Fibroblast of pulmonary artery (primary cell): ENCODE data around the gene THEMIS.
"Not testable (repeated sequence)": the region's sequence is repeated elsewhere in the genome, so short reads cannot be mapped to it uniquely, and the experiment has no call there.

Experiments used
- DNase-seq: peaks from one replicate; pipeline ENCODE4 v3.0.0-alpha.2; 2010; ENCODE audit warnings: low read depth
- H3K4me3 ChIP-seq: replicated peaks from 2 replicates; pipeline ENCODE4 v1.5.1; 2011; ENCODE audit warnings: low read depth, mild to moderate bottlenecking, control low read depth, low read length, moderate library complexity
- CTCF ChIP-seq: IDR thresholded peaks from 2 replicates; pipeline ENCODE4 v1.5.1; 2011; ENCODE audit warnings: mild to moderate bottlenecking, control low read depth, low read length, inconsistent platforms; ENCODE audit errors: missing control alignments

THEMIS gene

GRCh38 chr6:127937747-127938146 is 36.9 kb upstream of the THEMIS start:
- TF ChIP-seq CTCF, result no peak
- DNase-seq, result no peak
- no peak overlapping the region for H3K4me3 ChIP-seq

DNA sequence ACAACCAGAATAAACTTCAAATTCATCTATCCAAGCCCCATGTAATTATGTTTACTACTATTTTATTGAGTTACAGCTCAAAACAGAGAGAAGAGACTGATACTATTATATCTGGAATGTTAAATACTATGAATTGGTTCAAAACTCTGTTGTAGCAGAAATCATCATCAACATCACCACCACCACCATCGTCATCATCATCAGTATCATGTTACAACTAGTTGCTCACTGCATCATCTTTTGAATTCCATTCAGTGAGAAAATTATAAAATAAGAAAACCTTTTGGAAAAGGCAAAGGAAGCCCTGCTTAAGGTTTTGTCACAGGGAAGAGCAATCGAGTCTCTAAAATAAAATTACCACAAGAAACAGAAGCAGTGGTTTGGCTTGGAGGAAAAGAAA is 36.2 kb upstream of the THEMIS start:
- no peak for TF ChIP-seq CTCF
- no peak for DNase-seq
- no peak overlapping the region for H3K4me3 ChIP-seq

GRCh38 chr6:127934956-127935355 is 34.1 kb upstream of the THEMIS start:
- TF ChIP-seq CTCF, result no peak
- DNase-seq, result no peak
- H3K4me3 ChIP-seq, result no peak overlapping the region

DNA sequence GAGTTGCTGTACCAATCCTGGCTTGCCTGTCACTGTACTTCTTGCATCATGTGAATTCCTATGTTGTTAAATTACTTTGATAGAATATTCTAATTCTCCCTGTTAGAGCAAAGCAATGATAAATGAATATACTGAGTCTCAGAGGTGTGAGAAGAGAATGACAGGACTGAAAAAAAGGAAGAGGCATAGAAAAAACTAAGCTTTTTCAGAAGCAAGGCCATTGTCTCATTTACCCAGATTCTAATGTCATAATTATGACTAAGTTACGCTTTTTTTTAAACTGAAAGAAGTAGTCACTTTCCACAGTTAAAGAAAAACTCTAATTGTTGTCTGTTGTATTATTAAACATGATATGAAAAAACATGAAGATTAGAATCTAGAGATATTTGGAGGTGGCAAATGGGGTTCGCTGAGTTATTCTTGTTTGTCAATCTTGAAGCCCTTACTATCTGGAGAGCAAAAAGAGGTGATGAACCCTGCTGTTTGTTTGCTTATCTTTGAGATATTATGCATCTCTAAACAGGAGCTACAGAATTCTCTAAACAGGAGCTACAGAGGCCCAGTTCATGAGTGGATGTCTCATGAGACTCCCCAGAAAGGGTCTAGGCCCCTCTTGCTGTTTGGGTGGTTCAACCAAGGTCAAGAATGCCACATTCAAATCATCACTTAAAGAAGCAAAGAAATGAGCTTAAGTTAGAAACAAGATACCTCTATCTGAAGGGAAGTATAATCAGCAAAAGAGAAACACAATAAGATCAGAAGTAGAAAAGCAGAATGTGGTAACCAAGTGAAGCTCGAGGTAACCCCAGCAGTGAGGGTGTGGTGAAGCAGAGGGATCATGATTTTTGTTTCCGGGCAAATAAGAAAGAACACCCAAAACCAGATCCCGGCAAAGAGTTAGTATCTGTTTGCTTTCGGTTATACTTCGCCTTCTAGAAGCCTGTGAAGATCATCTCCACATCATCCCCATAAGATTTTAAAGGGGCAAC is 33.3 kb upstream of the THEMIS start:
- no peak overlapping the region for H3K4me3 ChIP-seq

GRCh38 chr6:127933137-127933536 is 32.3 kb upstream of the THEMIS start:
- no peak for DNase-seq
- no peak for TF ChIP-seq CTCF
- H3K4me3 ChIP-seq, result no peak overlapping the region

More for the DNA sequence above, 33.3 kb upstream of the THEMIS start:
- no peak for DNase-seq
- no peak for TF ChIP-seq CTCF

DNA sequence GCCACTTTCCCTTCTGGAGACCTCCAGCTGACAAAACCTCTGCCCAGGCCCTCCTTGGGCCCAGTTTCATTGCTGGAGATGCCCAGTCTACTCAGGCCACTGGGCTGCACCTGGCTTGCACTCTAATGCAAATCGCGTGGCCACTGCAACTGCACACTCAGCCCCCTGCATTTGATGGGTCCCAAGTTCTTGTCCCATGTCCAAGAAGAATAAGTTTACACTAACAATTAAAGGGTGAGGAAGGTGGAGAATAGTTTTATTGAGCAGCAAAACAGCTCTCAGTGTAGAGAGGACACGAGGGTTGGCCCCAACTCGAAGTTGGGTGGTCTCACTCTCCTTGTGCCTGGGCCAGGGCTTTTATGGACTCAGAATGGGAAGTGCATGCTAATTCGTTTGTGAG is 31.9 kb upstream of the THEMIS start:
- no peak for DNase-seq
- H3K4me3 ChIP-seq, result no peak overlapping the region
- no peak for TF ChIP-seq CTCF

DNA sequence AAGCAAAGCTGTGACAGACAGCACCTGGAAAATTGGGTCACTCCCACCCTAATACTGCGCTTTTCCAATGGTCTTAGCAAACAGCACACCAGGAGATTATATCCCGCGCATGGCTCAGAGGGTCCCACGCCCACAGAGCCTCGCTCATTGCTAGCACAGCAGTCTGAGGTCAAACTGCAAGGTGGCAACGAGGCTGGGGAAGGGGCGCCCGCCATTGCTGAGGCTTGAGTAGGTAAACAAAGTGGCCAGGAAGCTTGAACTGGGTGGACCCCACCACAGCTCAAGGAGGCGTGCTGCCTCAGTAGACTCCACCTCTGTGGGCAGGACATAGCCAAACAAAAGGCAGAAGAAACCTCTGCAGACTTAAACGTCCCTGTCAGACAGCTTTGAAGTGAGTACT is 25.6 kb upstream of the THEMIS start:
- not testable (repeated sequence) for DNase-seq, H3K4me3 ChIP-seq
